NCI-H526 treated with DMSO at 0.1 percent for 48 hours (cell line): ENCODE results near the gene CACNB4.
A peak's percentile ranks its signal among the peaks of the same experiment; 100 is the strongest.

ENCODE experiments used
- DNase-seq: peaks from one replicate; lab custom pipeline; 2025; lab: John Stamatoyannopoulos, UW

CACNB4 gene

DNA sequence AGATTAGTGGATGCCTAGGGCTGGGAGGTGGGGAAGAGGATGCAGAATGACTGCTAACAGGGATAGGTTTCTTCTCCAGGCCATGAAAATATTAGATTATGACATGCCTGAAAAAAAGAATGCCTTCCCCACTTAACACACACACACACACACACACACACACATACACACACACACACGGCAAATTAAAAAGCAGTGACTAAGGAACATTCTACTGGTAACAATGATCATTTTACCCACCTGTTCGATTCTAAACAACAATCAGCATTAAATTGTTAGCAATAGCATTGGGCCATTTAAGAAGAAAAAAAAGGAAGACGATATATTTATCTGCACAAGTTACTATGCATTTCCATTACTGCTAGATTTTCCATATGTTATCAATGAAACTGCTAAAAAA, 10.8 kb downstream of the CACNB4 start:
- DNase-seq, result no peak

DNA sequence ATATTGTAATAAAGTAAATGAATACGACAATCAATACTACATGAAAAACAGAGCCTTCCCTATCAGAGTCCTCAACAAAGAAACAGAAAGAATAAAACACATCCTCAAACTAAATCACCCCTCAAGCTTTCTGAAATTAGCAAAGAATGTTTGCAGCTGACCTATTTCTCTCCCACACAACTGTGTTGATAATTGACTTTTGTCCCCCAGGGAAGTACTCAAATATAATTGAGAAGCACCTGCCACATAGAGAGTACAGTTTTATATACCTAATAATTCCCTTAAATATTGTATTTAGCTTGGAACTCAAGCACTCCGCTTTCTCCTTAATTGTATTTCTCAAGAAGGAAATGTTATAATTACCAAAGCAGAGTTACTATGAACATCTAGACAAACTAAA, 12.6 kb downstream of the CACNB4 start:
- no peak for DNase-seq

DNA sequence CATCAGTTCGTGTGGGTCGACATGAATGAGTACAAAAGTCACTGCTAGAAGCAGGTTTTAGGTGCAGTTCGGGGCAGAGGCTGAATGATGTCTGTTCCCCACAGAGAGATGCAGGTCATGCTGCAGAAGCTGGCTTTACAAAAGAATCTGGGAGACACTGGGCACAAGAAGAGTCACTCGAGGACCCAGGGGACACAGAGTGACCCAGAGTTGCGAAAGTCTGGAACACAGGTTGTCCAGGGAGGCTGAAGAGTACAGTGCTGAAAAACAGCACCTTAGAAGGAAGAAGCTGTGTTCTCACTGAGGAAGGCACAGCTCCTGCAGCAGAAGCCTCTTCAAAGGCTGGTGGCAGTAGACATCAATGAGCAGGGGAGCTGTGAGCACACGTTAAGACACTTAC, 14.8 kb downstream of the CACNB4 start:
- DNase-seq, result no peak

DNA sequence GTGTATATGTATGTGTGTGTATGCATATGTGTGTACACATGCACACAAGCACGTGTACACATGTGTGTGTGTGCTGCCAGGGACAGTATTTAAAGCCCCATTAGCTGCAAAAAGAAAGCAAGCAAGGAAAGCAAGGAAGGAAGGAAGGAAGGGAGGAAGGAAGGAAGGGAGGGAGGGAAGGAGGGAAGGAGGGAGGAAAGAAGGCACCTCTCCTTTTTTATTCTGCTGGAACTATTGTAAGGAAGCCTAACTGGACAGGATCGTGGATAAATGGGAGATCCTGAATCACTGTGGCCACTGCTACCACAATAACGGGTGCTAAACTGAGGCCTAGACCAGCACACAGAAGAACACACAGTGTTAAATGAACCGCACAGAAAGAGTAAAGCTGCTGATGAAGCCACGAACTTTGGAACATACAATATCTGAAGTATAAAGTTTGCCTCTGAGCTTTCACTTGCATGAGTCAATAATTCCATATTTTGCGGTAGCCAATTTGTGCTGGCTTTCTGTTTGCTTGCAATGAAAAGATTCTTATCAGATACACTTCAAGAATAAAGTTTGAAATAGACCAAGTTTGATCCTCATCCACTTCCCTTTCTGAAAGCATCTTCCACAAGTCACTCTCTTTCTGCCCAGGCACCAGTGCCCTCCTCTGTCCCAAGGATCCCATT, 15.5 kb downstream of the CACNB4 start:
- no peak for DNase-seq

DNA sequence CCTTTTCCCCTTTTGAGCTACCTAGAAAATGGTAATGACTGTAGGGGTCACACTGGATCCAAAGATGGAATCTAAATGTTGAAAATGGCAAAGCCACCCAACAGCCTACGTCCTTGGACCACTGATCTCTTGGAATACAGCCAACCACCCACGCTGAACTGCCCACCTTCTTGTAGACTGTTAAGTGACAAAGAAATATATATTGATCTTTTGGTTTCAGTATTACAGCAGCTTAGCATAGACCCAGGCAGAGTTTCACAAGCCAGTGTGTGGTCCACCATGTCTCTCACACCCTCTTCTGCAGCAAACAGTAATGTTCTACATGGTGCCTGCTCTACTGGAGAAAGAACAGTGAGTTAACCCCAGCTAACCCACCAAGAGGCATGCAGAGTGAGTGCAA, 20.2 kb downstream of the CACNB4 start:
- DNase-seq, result no peak

DNA sequence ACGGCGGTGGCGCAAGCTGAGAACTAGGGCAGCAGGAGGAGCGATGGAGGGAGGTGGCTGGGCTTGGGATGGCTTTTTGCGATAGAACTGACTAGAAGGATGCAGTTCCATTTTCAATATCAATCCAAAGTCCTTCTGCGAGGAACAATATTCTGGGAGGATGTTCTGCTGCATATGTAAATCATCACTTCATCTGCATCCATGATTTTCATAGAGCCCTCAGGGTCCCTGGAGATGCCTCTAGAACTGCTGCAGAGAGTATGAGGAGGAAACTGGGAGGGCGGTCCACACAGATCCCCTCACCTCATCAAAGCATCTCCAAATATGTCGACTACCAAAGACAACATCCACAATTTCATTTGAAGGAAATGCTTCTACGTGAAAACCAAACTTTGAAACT, 20.8 kb downstream of the CACNB4 start:
- DNase-seq, result peak; percentile 48

DNA sequence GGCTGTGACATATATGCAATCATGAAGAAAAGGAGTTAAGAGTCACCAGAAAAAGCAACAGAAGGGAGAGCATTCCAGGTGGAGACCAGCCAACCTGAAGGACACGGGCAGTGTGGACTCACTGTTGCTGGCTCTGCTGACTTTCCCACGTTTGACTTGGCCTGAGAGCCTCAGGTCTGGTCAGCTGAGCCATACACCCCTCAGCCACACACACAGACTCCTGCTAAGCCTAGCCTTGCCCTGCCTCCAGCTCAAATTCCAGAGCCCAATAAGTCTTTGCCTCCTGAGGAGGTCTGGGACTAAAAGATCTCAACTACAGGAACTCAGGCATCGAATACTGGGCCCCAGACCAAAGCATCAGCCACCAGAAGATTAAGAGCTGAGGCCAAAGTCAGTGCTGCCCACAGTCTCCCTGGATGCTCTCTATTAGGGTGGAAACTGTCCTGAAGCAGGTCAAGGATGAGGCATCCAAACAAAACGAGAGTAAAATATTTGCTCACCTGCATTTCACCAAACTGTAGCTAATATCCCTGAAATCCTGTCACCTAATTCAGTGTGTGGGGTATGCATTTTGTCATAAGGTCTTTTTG, 23.3 kb downstream of the CACNB4 start:
- no peak for DNase-seq

DNA sequence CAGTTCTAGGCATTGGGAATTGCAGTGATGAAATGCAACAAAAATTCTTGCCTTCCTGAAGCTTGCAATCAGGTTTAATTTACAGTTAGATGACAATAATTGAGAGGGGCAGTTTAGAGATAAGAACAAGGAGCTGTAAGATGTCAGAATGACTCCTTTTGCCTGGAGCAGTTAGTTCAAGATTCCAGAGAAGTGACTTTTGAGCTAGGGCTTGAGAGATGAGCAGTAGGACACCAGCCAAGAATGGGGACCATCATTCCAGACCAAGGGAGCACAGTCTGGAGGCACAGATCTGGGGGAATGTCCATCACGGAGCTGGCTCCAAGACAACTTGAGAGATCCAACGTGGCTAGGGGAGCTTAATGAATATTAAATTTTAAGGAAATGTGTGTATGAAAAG, 26.8 kb downstream of the CACNB4 start:
- DNase-seq, result no peak

DNA sequence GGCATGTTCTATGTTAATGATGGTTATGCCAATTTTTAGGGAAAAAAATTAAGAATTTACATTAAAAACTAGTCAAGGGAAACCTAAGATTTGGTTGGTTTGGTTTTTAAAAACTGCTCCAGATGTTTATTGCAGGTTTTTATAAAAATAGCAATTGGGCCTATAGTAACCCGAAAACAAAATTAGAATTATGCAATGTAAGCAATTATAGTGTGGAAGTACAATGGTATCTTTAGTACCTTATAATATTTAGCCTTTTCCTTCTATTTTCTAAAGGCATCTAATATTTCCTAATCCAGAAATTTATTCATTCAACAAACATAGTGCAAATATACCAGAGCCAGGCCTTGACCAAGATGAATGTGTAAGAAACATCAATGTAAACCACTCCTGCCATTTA, 27.3 kb downstream of the CACNB4 start:
- DNase-seq, result no peak

DNA sequence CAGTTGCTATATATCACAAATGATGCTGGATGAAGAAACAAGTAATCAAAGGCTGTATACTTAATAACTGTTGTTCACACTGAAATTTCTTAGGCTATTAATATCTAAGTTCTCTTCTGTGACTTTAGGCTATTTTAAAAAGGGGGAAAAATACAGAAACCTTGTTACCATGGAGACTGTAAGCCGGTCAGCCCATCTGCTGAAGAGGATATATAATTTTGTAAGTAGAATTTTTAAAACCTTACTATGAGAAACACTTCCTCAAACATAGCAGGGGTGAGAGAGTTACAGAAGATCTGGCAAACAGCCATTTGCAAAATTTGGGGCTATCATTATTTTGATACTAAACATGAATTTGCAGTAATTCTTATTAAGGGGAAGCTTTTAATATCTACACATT, 27.8 kb downstream of the CACNB4 start:
- no peak for DNase-seq

DNA sequence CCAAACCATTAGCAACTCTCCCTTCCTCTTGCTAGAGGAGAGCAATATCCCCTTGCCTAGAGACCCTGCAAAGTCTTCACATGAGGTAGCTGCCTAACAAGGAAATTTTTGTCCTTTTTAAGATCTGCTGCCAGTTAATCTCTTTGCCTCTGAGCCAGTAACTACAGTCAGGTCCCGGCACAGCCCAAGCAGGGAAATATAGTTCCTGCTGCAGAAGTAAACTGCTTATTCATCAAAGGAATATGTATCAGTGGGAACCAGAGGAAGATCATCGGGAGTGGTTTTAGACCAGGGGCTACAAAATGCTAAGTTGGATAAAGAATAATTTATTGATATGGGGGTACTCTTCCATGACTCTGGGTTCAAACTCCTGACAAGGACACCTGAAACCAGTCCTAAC, 30.6 kb downstream of the CACNB4 start:
- no peak for DNase-seq

DNA sequence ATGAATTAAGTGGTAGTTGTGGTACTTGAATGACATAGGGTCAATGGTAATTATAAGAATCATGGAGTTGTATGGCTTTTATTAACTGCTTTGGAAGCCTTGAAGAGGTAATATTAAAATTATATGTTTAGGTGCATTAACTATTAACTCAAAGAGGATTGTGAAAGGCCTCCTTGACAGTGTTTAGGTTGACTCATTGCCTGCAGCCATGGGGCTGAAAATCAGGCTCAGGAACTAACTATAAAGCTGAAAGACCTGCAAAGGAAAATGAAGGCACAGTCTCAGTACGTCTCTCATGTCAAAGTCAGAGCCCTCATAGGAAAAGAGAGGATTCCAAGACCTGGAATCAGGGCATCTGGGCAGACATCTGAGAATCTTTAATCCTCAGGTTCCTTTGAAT, 31.0 kb downstream of the CACNB4 start:
- no peak for DNase-seq

DNA sequence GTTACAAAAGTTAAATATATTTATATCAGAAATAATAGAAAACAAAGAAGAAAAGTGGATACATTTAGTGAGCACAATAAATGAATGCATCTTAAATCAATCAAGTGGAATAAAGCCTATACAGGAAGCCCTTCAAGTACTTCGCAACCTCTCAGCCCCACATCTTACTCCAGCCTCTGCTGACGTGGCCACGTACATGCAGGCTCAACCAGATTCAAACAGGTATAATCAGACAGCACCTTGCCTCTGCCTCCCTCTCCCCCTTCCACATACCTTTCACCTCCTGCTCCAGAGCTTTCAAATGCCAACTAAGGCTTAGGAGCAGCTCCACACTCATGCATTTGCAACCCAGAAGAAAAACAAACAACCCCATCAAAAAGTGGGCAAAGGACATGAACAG, 32.9 kb downstream of the CACNB4 start:
- no peak for DNase-seq

DNA sequence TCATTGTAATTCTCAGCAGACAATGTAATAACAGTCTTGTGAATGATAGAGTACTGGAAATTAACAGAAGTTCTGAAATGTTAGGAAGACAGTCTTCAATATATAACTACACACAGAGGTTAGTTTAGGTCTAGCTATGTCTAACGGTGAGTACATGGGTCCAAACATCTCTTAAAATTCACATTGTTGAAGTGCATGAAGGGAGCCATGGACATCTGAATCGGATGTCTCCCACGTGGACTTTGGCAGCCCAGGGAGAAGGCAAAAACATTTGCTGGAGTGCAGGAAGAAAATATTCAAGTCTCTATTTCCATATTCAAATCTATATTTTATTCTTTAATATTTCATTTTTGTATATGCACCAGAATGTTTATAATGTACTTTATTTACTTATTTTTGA, 34.8 kb downstream of the CACNB4 start:
- no peak for DNase-seq

DNA sequence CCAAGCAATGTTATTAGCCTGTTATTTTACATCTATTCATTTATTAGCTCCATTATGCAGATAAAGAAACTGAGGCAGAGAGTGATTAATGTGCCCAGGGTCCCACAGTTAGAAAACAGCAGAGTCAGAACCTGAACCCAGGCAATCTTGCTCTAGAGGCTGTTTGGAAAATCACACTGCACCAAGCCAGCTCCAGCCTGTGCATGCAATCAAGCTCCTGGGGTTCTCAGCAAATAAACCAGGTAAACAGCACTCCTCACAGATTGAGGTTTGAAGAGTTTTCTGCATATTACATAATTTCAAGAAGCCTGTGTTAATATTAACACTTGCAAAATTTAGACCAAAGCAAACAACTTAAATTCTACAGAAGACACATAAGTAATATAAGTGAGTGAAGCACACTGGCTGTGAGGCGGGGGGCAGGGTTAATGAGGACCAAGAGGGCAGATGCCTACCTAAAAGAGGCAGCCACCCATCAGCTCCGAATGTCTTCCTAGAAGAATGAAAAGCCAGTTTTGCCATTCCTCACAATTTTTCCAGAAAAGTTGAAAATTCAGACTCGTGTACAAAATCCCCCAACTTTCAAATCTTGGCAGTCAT, 35.4 kb downstream of the CACNB4 start:
- DNase-seq, result no peak

DNA sequence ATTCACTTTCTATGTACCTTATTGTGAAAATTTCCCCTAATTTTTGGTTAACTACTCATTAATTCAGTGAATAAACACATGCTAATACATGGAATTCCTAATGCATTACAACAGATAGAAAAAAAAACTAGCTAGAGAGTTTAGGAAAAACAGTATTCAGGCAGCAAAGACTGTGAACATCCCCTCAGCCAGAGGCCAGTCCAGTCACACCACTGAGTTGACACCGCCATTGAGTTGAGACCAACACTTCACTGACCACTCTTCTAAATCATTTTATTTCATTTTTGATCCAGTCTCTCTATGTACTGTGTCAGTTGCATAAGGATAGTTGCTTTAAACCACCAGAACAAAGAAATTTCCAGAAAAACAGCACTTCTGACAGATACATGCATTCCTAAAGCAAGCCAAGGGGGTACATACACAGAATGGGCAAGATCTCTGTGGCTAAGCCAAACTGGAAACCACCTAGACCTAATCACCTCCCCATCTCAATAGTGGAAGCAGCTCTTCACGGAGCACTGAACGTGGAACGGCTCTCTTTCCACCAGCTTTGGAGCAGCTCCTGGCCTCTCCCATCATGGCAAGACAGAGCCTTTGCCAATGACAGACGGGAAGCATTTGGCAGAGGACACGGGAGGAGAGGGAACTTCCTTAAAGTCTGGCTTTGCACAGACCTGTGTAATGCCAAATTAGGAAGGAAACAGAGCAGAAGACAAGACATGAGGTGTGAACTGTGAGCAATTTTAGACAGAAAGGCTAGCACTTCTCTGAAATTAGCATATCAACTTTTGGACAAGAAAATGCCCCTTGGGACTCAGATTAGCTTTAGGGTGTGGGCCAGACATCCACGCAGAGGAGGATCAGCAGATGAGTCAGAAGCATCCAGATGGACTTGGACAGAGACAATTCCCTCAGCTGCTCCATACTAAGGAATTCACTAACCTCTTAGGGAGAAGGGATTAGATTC, 36.4 kb downstream of the CACNB4 start:
- DNase-seq, result no peak

DNA sequence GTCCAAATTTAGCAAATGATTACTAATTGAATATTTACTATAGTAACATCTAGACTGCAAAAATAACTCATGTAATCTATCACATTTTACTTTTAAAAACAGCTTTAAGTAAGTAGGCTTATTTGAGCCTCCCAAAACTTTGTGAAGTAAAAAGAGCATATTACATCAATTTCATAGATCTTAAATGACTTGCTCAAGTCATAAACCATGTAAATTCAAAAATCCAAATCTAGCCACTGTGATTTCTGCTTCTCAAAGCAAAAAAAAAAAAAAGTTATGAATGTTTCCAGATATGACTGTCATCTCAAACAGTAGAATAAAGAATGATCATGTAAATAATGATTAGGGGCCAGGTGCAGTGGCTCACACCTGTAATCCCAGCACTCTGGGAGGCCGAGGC, 37.5 kb downstream of the CACNB4 start:
- DNase-seq, result no peak

DNA sequence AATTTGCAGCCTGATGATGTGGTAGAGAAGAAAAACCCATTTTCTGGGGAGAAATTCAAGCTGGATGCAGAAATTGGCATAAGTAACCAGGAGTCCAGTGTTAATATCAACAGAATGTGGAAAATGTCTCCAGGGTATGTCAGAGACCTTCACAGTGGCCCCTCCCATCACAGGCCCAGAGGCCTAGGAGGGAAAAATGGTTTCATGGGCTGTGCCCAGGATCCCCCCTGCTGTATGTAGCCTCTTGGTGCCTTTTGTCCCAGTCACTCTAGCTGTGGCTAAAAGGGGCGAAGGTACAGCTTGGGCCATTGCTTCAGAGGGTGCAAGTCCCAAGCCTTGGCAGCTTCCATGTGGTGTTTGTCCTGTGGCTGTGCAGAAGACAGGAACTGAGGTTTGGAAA, 40.2 kb downstream of the CACNB4 start:
- no peak for DNase-seq

DNA sequence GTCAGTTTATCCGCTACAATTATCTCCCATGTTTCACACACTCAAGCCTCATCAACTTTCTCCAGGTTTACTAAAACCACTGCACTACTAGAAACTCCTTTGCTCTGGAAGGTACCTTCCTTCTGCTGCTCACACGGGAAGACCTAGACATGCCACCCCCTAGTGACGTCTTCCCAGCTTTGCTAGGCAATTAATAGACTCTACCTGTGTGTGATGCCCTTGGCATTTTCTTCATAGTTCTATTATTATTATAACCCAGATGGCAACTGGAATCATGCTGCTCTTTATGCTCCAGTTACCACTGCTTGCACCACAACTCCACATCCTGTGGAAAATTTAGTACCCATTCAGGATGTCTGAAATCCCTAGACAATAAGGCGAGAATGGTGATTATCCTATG, 42.4 kb downstream of the CACNB4 start:
- no peak for DNase-seq

DNA sequence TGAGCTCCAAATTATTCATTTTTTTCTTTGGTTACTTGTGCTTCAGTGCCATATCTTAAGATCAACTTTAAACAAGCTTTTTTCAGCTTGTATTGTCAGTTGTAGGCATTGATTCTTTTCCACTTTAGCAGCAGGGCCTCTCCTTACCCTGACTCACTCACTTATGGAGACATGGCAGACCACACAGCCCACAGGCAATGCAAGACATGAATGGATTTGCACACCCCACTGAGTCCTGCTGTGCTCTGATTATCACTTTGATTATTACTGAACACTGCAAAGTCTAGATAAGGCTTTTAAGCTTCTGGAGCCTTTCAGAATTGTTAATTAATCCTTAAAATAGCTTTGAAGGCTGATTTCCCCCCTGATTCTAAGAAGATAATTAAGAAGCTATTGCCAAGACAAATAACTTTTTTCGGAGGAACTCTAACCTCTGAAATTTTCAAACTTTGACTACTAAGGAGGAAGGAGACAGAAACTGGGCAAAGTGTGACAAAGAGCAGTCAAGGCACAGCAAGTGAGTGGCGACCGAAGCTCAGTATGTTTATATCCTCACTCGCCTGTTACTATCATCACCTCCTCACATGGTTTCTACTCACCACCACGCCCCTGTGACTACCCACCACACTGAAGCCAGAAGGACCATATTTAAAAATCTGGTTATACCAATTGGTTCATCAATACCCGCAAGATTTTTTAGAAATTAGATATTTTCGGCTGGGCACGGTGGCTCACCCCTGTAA, 43.3 kb downstream of the CACNB4 start:
- no peak for DNase-seq

DNA sequence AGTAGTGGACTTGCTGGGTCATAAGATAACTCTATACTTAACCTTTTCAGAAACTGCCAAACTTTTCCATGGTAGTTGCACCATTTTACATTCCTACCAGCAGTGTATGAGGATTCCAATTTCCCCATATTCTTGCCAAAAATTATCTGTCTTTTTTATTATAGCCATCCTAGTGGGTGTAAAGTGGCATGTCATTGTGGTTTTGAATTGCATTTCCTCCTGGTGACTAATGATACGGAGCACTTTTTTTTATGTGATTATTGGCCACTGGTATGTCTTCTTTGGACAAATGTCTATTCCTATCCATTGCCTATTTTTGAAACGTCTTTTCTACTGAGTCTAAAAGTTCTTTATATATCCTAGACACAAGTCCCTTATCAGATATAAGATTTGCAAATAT, 44.3 kb downstream of the CACNB4 start:
- DNase-seq, result no peak

DNA sequence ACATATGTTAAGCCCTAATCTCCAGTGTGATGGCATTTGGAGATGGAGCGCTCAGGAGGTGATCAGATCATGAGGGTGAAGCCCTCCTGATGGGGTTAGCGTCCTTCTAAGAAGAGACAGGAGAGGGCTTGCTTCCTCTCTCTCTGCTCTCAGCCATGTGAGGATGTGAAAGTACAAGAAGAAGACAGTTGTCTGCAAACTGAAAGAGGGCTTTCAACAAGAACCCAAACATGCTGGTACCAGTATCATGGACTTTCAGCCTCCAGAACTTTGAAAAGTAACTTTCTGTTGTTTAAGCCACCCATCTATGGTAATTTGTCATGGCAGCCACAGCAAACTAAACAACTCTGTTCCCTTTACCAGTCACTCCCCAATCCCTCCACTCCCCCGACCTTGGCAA, 47.4 kb downstream of the CACNB4 start:
- no peak for DNase-seq
